LNCAP (cell line): ENCODE results near the gene RNASE7.

ENCODE experiments used
- CTCF ChIP-seq: fragments of 450-650 bp; IDR thresholded peaks from 2 replicates; pipeline ENCODE4 v1.5.1; 2017; ENCODE audit warnings: mild to moderate bottlenecking

Gene RNASE7

GRCh38 chr14:21057803-21058675 lies 15.9 kb downstream of the RNASE7 start, which contains the start of gene RNASE8:
Gene RNASE8 (plus strand): TSS chr14:21057822. CDS start chr14:21057893, 71 bp downstream.
- TF ChIP-seq CTCF: no peak

- TF ChIP-seq CTCF: no peak
Measured at GRCh38 chr14:21058903-21059302, 16.7 kb downstream of the RNASE7 start.

- no peak for TF ChIP-seq CTCF
Measured at GRCh38 chr14:21059842-21060613, 17.9 kb downstream of the RNASE7 start.

GRCh38 chr14:21060614-21061346 lies 18.6 kb downstream of the RNASE7 start:
- TF ChIP-seq CTCF: no peak

- TF ChIP-seq CTCF: no peak
Measured at GRCh38 chr14:21061347-21061668, 19.1 kb downstream of the RNASE7 start.

- TF ChIP-seq CTCF: no peak
Measured at GRCh38 chr14:21063479-21063878, 21.3 kb downstream of the RNASE7 start.

- peak; percentile 33 for TF ChIP-seq CTCF
Measured at GRCh38 chr14:21066882-21067502, 24.8 kb downstream of the RNASE7 start.
